ENCODE measurements around the gene NKX2-1. TPM values are rescaled to one million over a fixed set of nuclear protein-coding genes. Genes with fewer than 3 reads are reported as not detected.

Gene NKX2-1
- total RNA-seq, 1 donor from 2014 or later, result not detected

GRCh38 chr14:36467332-36467731, 52.7 kb downstream of the NKX2-1 start:
- no peaks in the 10 kb centered on the region for H3K4me1 Mint-ChIP-seq (ENCODE audit: unreplicated experiment)
- no peaks in the 10 kb centered on the region for H3K36me3 Mint-ChIP-seq (ENCODE audit: unreplicated experiment)
- DNase-seq (ENCODE audit: extremely low spot score, unreplicated experiment), result no peak
- no peak overlapping the region for H3K4me3 Mint-ChIP-seq (ENCODE audit: unreplicated experiment)
- H3K27me3 Mint-ChIP-seq (ENCODE audit: unreplicated experiment), result peaks cover 11% of the 10 kb centered on the region
- no peaks in the 10 kb centered on the region for H3K9me3 Mint-ChIP-seq (ENCODE audit: unreplicated experiment)
- H3K27ac Mint-ChIP-seq (ENCODE audit: unreplicated experiment), result no peak overlapping the region
- TF ChIP-seq CTCF (IDR thresholded peaks at IDR 0.05), result no peak

Other genes with a start within 250 kb of the NKX2-1 start
- 25.8 and 26.2 TPM in 2 replicates for gene MBIP, start 199.6 kb downstream of the NKX2-1 start, total RNA-seq
- not detected in 2 replicates for gene NKX2-8, start 62.4 kb upstream of the NKX2-1 start, total RNA-seq
- 3.9 and 4.6 TPM in 2 replicates for gene PAX9, start 141.6 kb upstream of the NKX2-1 start, total RNA-seq